ENCODE results near the gene GRID2.

GRID2 gene

DNA sequence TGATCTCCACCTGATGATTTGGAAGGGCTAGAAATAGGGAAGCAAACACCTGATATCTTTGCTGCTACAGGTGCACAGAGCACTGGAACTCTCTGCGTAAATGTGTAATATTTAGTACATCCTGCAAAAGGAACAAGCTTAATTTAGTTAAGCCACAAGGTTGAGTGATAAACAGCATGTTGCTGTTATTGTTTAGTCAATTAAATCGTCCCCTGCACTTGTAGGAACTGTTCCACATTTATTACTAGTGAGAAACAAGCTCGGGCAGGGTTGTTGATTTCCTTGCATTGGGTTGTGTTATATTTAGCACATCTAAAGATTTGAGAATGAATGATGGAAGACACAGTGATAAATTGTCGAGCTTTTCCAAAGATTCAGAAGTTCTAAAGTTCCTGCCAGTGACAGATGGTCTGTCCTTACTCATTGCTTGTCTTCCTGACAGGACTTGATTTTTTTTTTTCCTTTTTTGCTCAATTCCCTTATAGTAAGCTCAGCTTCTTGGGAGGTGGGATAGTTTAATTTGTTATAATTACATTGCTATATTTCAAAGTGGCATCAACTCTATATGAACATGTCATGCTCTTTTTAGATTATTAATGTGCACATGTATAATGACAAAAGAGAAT lies 897.8 kb downstream of the GRID2 start:
- Histone ChIP-seq H3K4me3 (ENCODE audit: low read length) (no peak overlapping the region), H3K36me3 (ENCODE audit: control insufficient read depth, low read depth, low read length) (no peaks in the 10 kb centered on the region), H3K9ac (ENCODE audit: low read length) (no peak overlapping the region), H3K27ac (ENCODE audit: low read length) (no peak overlapping the region), H3K27me3 (ENCODE audit: control insufficient read depth, insufficient read depth, low read length) (no peaks in the 10 kb centered on the region), H3K4me1 (ENCODE audit: control insufficient read depth, low read depth, low read length) (peaks cover 10% of the 10 kb centered on the region), H3K9me3 (ENCODE audit: control insufficient read depth, low read depth, low read length) (no peaks in the 10 kb centered on the region)

DNA sequence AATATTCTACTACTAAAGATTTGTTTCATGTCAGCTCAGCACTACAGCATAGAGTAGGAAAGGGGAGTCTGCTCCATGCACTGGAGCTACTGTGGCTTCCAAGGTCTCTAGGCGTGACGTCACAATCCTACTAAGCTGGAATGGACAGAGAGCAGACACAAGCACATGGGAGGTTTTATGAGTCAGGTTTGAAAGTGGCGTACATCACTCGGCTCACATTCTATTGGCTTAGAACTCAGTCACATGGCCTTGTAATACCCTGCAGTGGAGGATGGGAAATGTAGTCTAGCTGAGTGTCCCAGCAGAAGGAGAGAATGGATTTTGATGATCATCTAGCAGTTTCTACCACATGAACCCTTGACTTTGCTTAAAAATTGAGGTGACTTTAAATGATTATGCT lies 899.9 kb downstream of the GRID2 start:
- no peak overlapping the region for H3K4me3 ChIP-seq (ENCODE audit: low read length)
- H3K36me3 ChIP-seq (ENCODE audit: control insufficient read depth, low read depth, low read length) = no peaks in the 10 kb centered on the region
- H3K27me3 ChIP-seq (ENCODE audit: control insufficient read depth, insufficient read depth, low read length) = no peaks in the 10 kb centered on the region
- H3K9ac ChIP-seq (ENCODE audit: low read length) = no peak overlapping the region
- no peak overlapping the region for H3K27ac ChIP-seq (ENCODE audit: low read length)
- no peaks in the 10 kb centered on the region for H3K9me3 ChIP-seq (ENCODE audit: control insufficient read depth, low read depth, low read length)
- H3K4me1 ChIP-seq (ENCODE audit: control insufficient read depth, low read depth, low read length) = peaks cover 8% of the 10 kb centered on the region

DNA sequence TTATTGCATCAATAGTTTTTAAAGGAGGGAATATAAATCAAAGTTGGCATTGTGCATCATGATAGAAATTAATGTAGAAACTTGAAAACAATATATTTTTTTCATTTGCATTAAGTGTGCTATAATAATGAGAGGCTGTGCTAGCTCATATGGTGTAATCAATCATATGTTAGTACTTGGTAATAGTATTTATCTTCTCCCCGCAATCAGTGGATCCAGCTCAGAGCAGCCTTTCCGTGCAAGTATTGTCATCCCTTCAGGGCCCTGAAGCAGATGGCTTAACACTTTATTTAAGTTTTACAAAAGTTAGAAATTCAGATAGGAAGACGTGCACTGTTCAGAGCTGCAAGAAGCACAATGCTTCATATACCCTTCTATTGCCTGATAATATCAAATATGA lies 908.5 kb downstream of the GRID2 start:
- H3K36me3 ChIP-seq (ENCODE audit: control insufficient read depth, low read depth, low read length) = no peaks in the 10 kb centered on the region
- no peaks in the 10 kb centered on the region for H3K27me3 ChIP-seq (ENCODE audit: control insufficient read depth, insufficient read depth, low read length)
- H3K27ac ChIP-seq (ENCODE audit: low read length) = no peak overlapping the region
- no peak overlapping the region for H3K9ac ChIP-seq (ENCODE audit: low read length)
- no peak overlapping the region for H3K4me3 ChIP-seq (ENCODE audit: low read length)
- no peaks in the 10 kb centered on the region for H3K9me3 ChIP-seq (ENCODE audit: control insufficient read depth, low read depth, low read length)
- H3K4me1 ChIP-seq (ENCODE audit: control insufficient read depth, low read depth, low read length) = peaks cover 2% of the 10 kb centered on the region

DNA sequence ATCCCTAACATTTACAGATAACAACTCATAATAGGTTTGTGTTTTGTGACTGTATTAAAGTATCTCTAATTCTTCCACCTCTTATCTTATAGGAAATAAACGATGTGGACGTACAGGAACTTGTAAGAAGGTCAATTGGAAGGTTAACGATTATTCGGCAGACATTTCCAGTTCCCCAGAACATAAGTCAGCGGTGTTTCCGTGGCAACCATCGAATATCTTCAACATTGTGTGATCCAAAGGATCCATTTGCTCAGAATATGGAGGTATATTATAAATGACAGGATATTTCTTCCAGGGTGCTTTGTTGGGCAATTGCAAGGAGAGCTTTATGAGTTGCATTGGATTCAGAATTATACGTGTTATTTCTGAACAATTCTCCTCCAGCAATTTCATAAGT lies 912.9 kb downstream of the GRID2 start:
- Histone ChIP-seq H3K4me1 (ENCODE audit: control insufficient read depth, low read depth, low read length) (peaks cover 4% of the 10 kb centered on the region), H3K27me3 (ENCODE audit: control insufficient read depth, insufficient read depth, low read length) (no peaks in the 10 kb centered on the region), H3K27ac (ENCODE audit: low read length) (no peak overlapping the region), H3K36me3 (ENCODE audit: control insufficient read depth, low read depth, low read length) (no peaks in the 10 kb centered on the region), H3K9ac (ENCODE audit: low read length) (no peak overlapping the region), H3K4me3 (ENCODE audit: low read length) (no peak overlapping the region), H3K9me3 (ENCODE audit: control insufficient read depth, low read depth, low read length) (no peaks in the 10 kb centered on the region)

DNA sequence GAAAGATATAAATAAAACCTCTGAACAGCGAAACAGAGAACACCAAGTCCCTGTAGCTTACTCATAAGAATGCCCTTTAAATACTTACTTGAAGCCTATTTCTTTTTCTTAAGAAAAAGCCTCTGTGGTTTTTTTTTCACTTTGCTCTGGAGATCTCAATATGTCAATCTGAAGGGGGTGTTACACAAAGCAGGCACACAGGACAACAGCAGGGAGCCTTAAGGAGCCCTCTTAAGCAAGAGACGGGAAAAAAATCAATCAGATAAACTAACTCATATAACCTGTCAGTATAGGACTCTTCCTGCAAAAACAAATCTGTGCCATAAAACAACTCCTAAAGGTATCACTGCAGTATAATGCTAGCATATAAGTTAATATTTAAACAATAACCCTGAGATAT lies 913.7 kb downstream of the GRID2 start:
- Histone ChIP-seq H3K9ac (ENCODE audit: low read length) (no peak overlapping the region), H3K27me3 (ENCODE audit: control insufficient read depth, insufficient read depth, low read length) (no peaks in the 10 kb centered on the region), H3K36me3 (ENCODE audit: control insufficient read depth, low read depth, low read length) (no peaks in the 10 kb centered on the region), H3K4me3 (ENCODE audit: low read length) (no peak overlapping the region), H3K4me1 (ENCODE audit: control insufficient read depth, low read depth, low read length) (peaks cover 4% of the 10 kb centered on the region), H3K27ac (ENCODE audit: low read length) (no peak overlapping the region), H3K9me3 (ENCODE audit: control insufficient read depth, low read depth, low read length) (no peaks in the 10 kb centered on the region)

DNA sequence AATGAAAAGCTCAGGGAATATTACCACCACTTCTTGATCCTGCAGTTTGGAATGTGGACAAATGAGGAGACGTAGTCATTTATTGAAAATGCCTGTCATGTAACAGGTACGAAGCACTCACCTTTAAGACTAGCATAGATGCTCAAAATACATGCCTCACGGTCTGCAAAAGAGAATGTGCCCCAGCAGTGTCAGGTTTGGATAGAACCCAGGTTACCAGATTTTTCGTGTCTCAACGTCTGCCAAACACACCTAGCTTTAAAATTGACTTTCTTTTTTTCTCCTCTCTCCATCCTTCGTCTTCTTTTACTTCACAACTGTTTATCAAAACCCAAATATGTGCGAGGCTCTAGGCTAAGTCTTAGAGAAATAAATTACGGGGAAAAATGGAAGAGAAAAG lies 918.0 kb downstream of the GRID2 start:
- Histone ChIP-seq H3K27ac (ENCODE audit: low read length) (no peak overlapping the region), H3K9ac (ENCODE audit: low read length) (no peak overlapping the region), H3K9me3 (ENCODE audit: control insufficient read depth, low read depth, low read length) (no peaks in the 10 kb centered on the region), H3K27me3 (ENCODE audit: control insufficient read depth, insufficient read depth, low read length) (no peaks in the 10 kb centered on the region), H3K36me3 (ENCODE audit: control insufficient read depth, low read depth, low read length) (no peaks in the 10 kb centered on the region), H3K4me1 (ENCODE audit: control insufficient read depth, low read depth, low read length) (peaks cover 4% of the 10 kb centered on the region), H3K4me3 (ENCODE audit: low read length) (no peak overlapping the region)

DNA sequence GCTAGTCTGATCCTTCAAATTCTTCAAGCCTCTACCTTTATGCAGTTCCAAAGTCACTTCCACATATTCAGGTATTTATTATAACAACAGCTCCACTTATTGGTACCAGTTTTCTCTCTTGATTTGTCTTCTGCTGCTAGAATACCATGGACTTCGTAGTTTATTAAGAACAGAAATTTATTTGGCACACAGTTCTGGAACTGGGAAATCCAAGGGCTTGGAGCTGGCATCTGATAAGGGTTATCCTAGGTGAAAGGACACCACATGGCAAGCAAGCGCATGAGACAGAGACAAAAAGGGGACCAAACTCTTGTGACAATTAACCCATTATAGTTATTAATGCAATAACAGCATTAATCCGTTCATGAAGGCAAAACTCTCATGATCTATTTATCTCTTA lies 924.3 kb downstream of the GRID2 start:
- no peaks in the 10 kb centered on the region for H3K36me3 ChIP-seq (ENCODE audit: control insufficient read depth, low read depth, low read length)
- H3K9me3 ChIP-seq (ENCODE audit: control insufficient read depth, low read depth, low read length) = no peaks in the 10 kb centered on the region
- H3K27ac ChIP-seq (ENCODE audit: low read length) = no peak overlapping the region
- no peak overlapping the region for H3K4me3 ChIP-seq (ENCODE audit: low read length)
- H3K27me3 ChIP-seq (ENCODE audit: control insufficient read depth, insufficient read depth, low read length) = no peaks in the 10 kb centered on the region
- H3K9ac ChIP-seq (ENCODE audit: low read length) = no peak overlapping the region
- H3K4me1 ChIP-seq (ENCODE audit: control insufficient read depth, low read depth, low read length) = no peaks in the 10 kb centered on the region

DNA sequence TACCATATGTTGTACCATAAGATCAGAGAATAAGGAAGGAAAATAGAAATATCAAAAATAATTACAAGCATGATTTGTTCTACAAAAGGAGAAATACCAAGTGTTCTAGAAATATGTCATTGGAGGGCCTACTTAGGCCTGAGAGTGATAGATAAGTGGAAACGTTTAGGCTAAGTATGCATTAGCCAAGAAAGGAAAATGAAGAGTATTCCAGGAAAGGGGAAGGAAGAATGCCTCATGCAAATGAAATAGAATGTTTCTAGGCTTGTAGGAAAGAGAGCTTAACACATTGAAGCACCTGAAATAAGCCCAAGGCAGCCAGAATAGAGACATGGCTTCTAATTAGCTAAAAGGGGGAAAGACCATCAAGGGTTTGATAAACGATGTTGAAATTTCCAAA lies 929.1 kb downstream of the GRID2 start:
- no peak overlapping the region for H3K4me3 ChIP-seq (ENCODE audit: low read length)
- no peak overlapping the region for H3K9ac ChIP-seq (ENCODE audit: low read length)
- no peaks in the 10 kb centered on the region for H3K27me3 ChIP-seq (ENCODE audit: control insufficient read depth, insufficient read depth, low read length)
- H3K4me1 ChIP-seq (ENCODE audit: control insufficient read depth, low read depth, low read length) = peaks cover 4% of the 10 kb centered on the region
- no peaks in the 10 kb centered on the region for H3K36me3 ChIP-seq (ENCODE audit: control insufficient read depth, low read depth, low read length)
- H3K9me3 ChIP-seq (ENCODE audit: control insufficient read depth, low read depth, low read length) = no peaks in the 10 kb centered on the region
- H3K27ac ChIP-seq (ENCODE audit: low read length) = no peak overlapping the region

DNA sequence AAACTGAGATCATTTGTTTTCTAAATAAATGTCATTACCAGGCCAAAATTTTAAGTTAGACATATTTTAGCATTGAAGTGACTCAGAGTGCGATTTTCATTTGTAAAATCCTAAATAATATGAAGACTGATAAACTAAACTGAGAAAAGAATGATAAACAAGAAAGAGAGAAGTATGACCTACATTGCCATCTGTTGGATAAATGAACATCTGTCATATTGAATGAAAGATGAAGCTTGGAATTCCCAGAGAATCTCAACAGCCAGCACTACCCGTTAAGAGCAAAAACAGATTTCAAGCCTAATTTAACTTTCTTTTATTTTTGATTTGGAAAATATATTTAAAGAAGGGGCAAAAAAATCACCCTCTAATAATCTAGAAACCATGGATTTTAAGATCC lies 933.8 kb downstream of the GRID2 start:
- Histone ChIP-seq H3K4me1 (ENCODE audit: control insufficient read depth, low read depth, low read length) (peaks cover 4% of the 10 kb centered on the region), H3K27ac (ENCODE audit: low read length) (no peak overlapping the region), H3K4me3 (ENCODE audit: low read length) (no peak overlapping the region), H3K36me3 (ENCODE audit: control insufficient read depth, low read depth, low read length) (no peaks in the 10 kb centered on the region), H3K9me3 (ENCODE audit: control insufficient read depth, low read depth, low read length) (no peaks in the 10 kb centered on the region), H3K27me3 (ENCODE audit: control insufficient read depth, insufficient read depth, low read length) (no peaks in the 10 kb centered on the region), H3K9ac (ENCODE audit: low read length) (no peak overlapping the region)

DNA sequence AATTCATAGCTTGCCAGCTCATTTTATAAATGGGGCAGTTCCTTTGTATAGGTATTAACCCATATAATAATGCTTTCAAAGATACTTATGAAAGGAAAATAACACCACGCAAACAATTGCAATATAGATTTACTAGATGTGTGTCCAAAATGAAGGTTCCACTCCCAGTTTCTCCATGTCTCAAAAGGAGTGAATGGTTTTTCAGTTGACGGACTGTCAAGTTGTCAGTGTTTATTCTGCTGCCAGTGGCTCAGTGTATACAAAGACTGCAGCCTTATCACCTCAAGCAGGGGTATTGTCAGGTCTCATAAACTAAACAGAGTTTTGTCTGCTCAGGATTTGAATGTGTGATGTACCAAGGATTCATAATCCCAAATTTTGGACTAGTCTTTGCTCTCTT lies 939.5 kb downstream of the GRID2 start:
- Histone ChIP-seq H3K9me3 (ENCODE audit: control insufficient read depth, low read depth, low read length) (no peaks in the 10 kb centered on the region), H3K4me1 (ENCODE audit: control insufficient read depth, low read depth, low read length) (peaks cover 4% of the 10 kb centered on the region), H3K27me3 (ENCODE audit: control insufficient read depth, insufficient read depth, low read length) (no peaks in the 10 kb centered on the region), H3K36me3 (ENCODE audit: control insufficient read depth, low read depth, low read length) (no peaks in the 10 kb centered on the region), H3K9ac (ENCODE audit: low read length) (no peak overlapping the region), H3K4me3 (ENCODE audit: low read length) (no peak overlapping the region), H3K27ac (ENCODE audit: low read length) (no peak overlapping the region)

DNA sequence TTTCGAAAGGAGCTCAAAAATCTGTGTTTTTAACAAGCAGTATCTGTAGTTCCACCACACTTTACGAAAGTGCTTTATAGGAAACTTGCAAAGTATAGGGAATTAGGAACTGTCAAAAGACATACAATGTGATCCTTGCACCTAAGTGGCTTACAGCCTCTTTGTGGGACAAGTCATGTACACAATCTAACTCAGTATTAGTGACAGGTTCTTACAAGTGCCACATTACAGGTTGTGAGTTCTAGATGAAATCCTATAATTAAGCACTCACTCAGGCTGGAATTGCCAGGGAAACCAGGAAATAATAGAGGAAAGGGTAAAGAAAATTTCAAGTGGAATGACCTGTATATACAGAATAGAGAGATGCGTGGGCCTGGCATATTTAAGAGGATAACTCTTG lies 957.4 kb downstream of the GRID2 start:
- Histone ChIP-seq H3K9me3 (ENCODE audit: control insufficient read depth, low read depth, low read length) (no peaks in the 10 kb centered on the region), H3K27me3 (ENCODE audit: control insufficient read depth, insufficient read depth, low read length) (no peaks in the 10 kb centered on the region)

DNA sequence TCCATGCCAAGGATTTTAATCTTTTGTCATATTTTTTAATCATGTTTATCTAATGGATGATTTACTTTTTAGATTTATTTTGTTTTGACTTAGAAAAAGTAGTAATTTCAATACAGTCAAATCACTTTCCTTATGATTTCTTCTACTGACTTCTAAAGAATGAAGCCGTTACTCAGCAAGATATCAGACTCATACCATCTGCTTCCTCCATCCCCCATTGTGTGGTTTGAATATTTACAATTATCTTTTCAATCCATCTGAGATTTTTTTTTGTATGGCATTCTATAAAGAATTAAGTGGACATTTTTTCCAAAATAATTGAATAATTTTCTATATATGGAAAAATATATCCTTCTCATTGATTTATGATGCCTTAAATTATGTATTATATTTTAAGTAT lies 959.4 kb downstream of the GRID2 start:
- no peak overlapping the region for H3K9ac ChIP-seq (ENCODE audit: low read length)
- no peaks in the 10 kb centered on the region for H3K36me3 ChIP-seq (ENCODE audit: control insufficient read depth, low read depth, low read length)
- no peak overlapping the region for H3K27ac ChIP-seq (ENCODE audit: low read length)
- no peaks in the 10 kb centered on the region for H3K4me1 ChIP-seq (ENCODE audit: control insufficient read depth, low read depth, low read length)
- no peak overlapping the region for H3K4me3 ChIP-seq (ENCODE audit: low read length)
- H3K9me3 ChIP-seq (ENCODE audit: control insufficient read depth, low read depth, low read length) = no peaks in the 10 kb centered on the region
- no peaks in the 10 kb centered on the region for H3K27me3 ChIP-seq (ENCODE audit: control insufficient read depth, insufficient read depth, low read length)

More for the DNA sequence above, 957.4 kb downstream of the GRID2 start:
- no peak overlapping the region for H3K9ac ChIP-seq (ENCODE audit: low read length)
- no peak overlapping the region for H3K4me3 ChIP-seq (ENCODE audit: low read length)
- H3K4me1 ChIP-seq (ENCODE audit: control insufficient read depth, low read depth, low read length) = no peaks in the 10 kb centered on the region
- H3K36me3 ChIP-seq (ENCODE audit: control insufficient read depth, low read depth, low read length) = no peaks in the 10 kb centered on the region
- H3K27ac ChIP-seq (ENCODE audit: low read length) = no peak overlapping the region
